GM23338 (cell line): ENCODE results near the gene FAM156B.
"Not testable (repeated sequence)": the region's sequence is repeated elsewhere in the genome, so short reads cannot be mapped to it uniquely, and the experiment has no call there.

ENCODE experiments used
- CREB1 ChIP-seq: fragments of 250-450 bp; sonication (Bioruptor Pico); IDR thresholded peaks from 2 replicates; pipeline ENCODE4 v1.5.0; 2020; ENCODE audit warnings: low read depth, mild to moderate bottlenecking, moderate library complexity
- CTCF ChIP-seq, 2 experiments: fragments of 200-600 bp in 1 of 2; sonication (generic) in 1 of 2; conservative IDR thresholded peaks; 2 replicates each; pipeline versions ENCODE4 v1.5.1 to v1.6.1; 2016 to 2017; ENCODE audit warnings: antibody characterized with exemption in 2 of 2, low read depth in 2 of 2, mild to moderate bottlenecking in 2 of 2, moderate library complexity in 1 of 2
- EZH2 ChIP-seq: fragments of 200-600 bp; sonication (generic); IDR thresholded peaks from one replicate; pipeline ENCODE4 v1.8.0; 2017; ENCODE audit warnings: antibody characterized with exemption, mild to moderate bottlenecking, low read depth; ENCODE audit not compliant: unreplicated experiment
- EZH2phosphoT487 ChIP-seq: fragments of 200-600 bp; sonication (generic); IDR thresholded peaks from one replicate; pipeline ENCODE4 v1.8.1; 2018; ENCODE audit warnings: antibody characterized with exemption; ENCODE audit not compliant: unreplicated experiment
- JUNB ChIP-seq: IDR thresholded peaks from one replicate; pipeline ENCODE4 v1.6.1; 2016; ENCODE audit warnings: antibody characterized with exemption; ENCODE audit not compliant: unreplicated experiment
- NANOG ChIP-seq: IDR thresholded peaks from 2 replicates; pipeline ENCODE4 v1.6.1; 2016; ENCODE audit warnings: antibody characterized with exemption, borderline replicate concordance
- POLR2AphosphoS5 ChIP-seq: IDR thresholded peaks from 2 replicates; pipeline ENCODE4 v1.6.1; 2016; ENCODE audit warnings: antibody characterized with exemption, low read depth
- REST ChIP-seq: IDR thresholded peaks from one replicate; pipeline ENCODE4 v1.6.1; 2018; ENCODE audit warnings: antibody characterized with exemption; ENCODE audit not compliant: unreplicated experiment
- ZNF331 ChIP-seq: fragments of 250-450 bp; sonication (Bioruptor Pico); IDR thresholded peaks from 2 replicates; pipeline ENCODE4 v1.5.0; 2020; ENCODE audit warnings: low read depth, mild to moderate bottlenecking, moderate library complexity
- ZNF462 ChIP-seq: fragments of 250-450 bp; sonication (Bioruptor Pico); IDR thresholded peaks from 2 replicates; pipeline ENCODE4 v1.5.0; 2020; ENCODE audit warnings: mild to moderate bottlenecking, moderate library complexity
- TF ChIP-seq, protein P1 (sequence below): IDR thresholded peaks from 2 replicates; pipeline ENCODE4 v1.6.1; 2016; ENCODE audit warnings: antibody characterized with exemption

DNA sequence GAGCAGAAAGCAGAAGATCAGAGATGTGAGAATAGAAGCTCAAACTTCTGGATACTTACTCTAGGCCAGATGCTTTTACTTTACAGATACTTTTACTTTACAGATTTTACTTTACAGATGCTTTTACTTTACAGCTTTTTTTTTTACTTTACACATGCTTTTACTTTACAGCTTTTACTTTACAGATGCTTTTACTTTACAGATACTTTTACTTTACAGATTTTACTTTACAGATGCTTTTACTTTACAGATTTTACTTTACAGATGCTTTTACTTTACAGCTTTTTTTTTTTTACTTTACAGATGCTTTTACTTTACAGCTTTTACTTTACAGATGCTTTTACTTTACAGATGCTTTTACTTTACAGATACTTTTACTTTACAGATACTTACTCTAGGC lies 23.3 kb upstream of the FAM156B start:
- not testable (repeated sequence) for TF ChIP-seq ZNF331 (CRISPR knock-in tag); CTCF (conservative IDR thresholded peaks at IDR 0.05; ENCODE audit: low read depth in 2 of 2); EZH2phosphoT487; REST; EZH2; POLR2AphosphoS5; JUNB; ZNF462 (CRISPR knock-in tag); CREB1 (CRISPR knock-in tag); NANOG
- TF ChIP-seq, protein P1, sequence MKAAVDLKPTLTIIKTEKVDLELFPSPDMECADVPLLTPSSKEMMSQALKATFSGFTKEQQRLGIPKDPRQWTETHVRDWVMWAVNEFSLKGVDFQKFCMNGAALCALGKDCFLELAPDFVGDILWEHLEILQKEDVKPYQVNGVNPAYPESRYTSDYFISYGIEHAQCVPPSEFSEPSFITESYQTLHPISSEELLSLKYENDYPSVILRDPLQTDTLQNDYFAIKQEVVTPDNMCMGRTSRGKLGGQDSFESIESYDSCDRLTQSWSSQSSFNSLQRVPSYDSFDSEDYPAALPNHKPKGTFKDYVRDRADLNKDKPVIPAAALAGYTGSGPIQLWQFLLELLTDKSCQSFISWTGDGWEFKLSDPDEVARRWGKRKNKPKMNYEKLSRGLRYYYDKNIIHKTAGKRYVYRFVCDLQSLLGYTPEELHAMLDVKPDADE: not testable (repeated sequence)
